Activated CD8-positive, alpha-beta T cell treated with anti-CD3 and anti-CD28 coated beads for 36 hours (primary cell): ENCODE measurements around the gene ZNF445. TPM values are rescaled to one million over a fixed set of nuclear protein-coding genes. Genes with fewer than 3 reads are reported as not detected.
"Not testable (repeated sequence)": the region's sequence is repeated elsewhere in the genome, so short reads cannot be mapped to it uniquely, and the experiment has no call there.

Experiments
- ATAC-seq: fragments of 200-7000 bp; cut with Tn5 transposase; one replicate; pipeline ENCODE4 v1.10.0; 2021; ENCODE audit warnings: mild to moderate bottlenecking, moderate library complexity
- CTCF ChIA-PET: fragments of 350-600 bp; sonication (Branson Sonifier 250); formaldehyde crosslinking; loops from one replicate; lab custom pipeline; 2021; ENCODE audit warnings: antibody characterized with exemption; lab: Charles Lee
- POLR2A ChIA-PET: fragments of 350-600 bp; sonication (Branson Sonifier 250); formaldehyde crosslinking; loops from one replicate; lab custom pipeline; 2021; ENCODE audit warnings: antibody characterized with exemption; lab: Charles Lee
- DNase-seq: peaks from one replicate; pipeline ENCODE4 v3.0.0-alpha.2; 2020
- H3K27ac Mint-ChIP-seq: one replicate; pipeline ENCODE4 v1.8.0; 2021; ENCODE audit warnings: mild to moderate bottlenecking, mixed read lengths
- H3K27me3 Mint-ChIP-seq: one replicate; pipeline ENCODE4 v1.8.0; 2021; ENCODE audit warnings: mixed read lengths
- H3K36me3 Mint-ChIP-seq: one replicate; pipeline ENCODE4 v1.8.0; 2021; ENCODE audit warnings: low read depth, mixed read lengths
- H3K4me1 Mint-ChIP-seq: one replicate; pipeline ENCODE4 v1.8.0; 2021; ENCODE audit warnings: low read depth, mixed read lengths
- H3K4me3 Mint-ChIP-seq: one replicate; pipeline ENCODE4 v1.8.0; 2021; ENCODE audit warnings: mild to moderate bottlenecking, moderate library complexity, mixed read lengths
- H3K9me3 Mint-ChIP-seq: one replicate; pipeline ENCODE4 v1.8.0; 2021; ENCODE audit warnings: mixed read lengths
- intact Hi-C: fragments of 100-400 bp; cut with micrococcal nuclease; formaldehyde crosslinking; loops from one replicate; pipeline ENCODE4 v1.10.0; 2022
- total RNA-seq, 2 experiments: library from RNA; stranded (reverse); gene quantifications; one replicate each; pipeline ENCODE4 v1.2.3, GENCODE V29; 2021
- TF ChIP-seq, protein P1 (sequence below): fragments of 200-600 bp; IDR thresholded peaks from one replicate; pipeline ENCODE4 v1.8.0; 2022; ENCODE audit warnings: antibody characterized with exemption, mild to moderate bottlenecking

ZNF445 gene
- total RNA-seq, 2 experiments from 2014 or later = 16.3 to 18.4 TPM

GRCh38 chr3:44506961-44507360 lies 29.5 kb upstream of the ZNF445 start:
- DNase-seq = no peak
- TF ChIP-seq, protein P1, sequence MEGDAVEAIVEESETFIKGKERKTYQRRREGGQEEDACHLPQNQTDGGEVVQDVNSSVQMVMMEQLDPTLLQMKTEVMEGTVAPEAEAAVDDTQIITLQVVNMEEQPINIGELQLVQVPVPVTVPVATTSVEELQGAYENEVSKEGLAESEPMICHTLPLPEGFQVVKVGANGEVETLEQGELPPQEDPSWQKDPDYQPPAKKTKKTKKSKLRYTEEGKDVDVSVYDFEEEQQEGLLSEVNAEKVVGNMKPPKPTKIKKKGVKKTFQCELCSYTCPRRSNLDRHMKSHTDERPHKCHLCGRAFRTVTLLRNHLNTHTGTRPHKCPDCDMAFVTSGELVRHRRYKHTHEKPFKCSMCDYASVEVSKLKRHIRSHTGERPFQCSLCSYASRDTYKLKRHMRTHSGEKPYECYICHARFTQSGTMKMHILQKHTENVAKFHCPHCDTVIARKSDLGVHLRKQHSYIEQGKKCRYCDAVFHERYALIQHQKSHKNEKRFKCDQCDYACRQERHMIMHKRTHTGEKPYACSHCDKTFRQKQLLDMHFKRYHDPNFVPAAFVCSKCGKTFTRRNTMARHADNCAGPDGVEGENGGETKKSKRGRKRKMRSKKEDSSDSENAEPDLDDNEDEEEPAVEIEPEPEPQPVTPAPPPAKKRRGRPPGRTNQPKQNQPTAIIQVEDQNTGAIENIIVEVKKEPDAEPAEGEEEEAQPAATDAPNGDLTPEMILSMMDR = no peak
- peaks cover 40% of the 10 kb centered on the region for H3K36me3 Mint-ChIP-seq
- intact Hi-C loops = no loop called here
- ChIA-PET POLR2A (no interaction called here), CTCF (no interaction called here)
- H3K4me3 Mint-ChIP-seq = no peak overlapping the region
- ATAC-seq = no peak
- peaks cover 15% of the 10 kb centered on the region for H3K9me3 Mint-ChIP-seq
- H3K27me3 Mint-ChIP-seq = no peaks in the 10 kb centered on the region
- H3K4me1 Mint-ChIP-seq = peaks cover 29% of the 10 kb centered on the region
- H3K27ac Mint-ChIP-seq = no peak overlapping the region

DNA sequence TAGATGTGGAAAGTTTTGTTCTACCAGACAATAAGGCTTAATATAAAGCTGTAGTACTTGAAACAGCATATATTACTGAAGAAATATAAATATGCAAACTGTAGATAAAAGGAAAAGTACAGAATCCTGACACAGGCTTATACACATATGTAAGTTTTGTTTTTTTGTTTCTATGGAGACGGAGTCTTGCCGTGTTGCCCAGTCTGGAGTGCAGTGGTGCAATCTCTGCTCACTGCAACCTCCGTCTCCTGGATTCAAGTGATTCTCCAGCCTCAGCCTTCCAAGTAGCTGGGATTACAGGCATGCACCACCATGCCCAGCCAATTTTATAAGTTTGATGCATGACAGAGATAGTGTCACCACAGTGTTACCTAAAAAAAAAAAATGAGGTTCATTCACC lies 29.1 kb upstream of the ZNF445 start:
- H3K27me3 Mint-ChIP-seq = no peaks in the 10 kb centered on the region
- intact Hi-C loops = no loop called here
- CTCF ChIA-PET = no interaction called here
- H3K36me3 Mint-ChIP-seq = peaks cover 44% of the 10 kb centered on the region
- no peak overlapping the region for H3K27ac Mint-ChIP-seq
- DNase-seq (no peak), ATAC-seq (no peak)
- peaks cover 19% of the 10 kb centered on the region for H3K9me3 Mint-ChIP-seq
- peaks cover 25% of the 10 kb centered on the region for H3K4me1 Mint-ChIP-seq
- POLR2A ChIA-PET = no interaction called here
- TF ChIP-seq, protein P1 = no peak
- no peak overlapping the region for H3K4me3 Mint-ChIP-seq

- Mint-ChIP-seq H3K9me3 (peaks cover 36% of the 10 kb centered on the region), H3K4me1 (peaks cover 21% of the 10 kb centered on the region), H3K36me3 (peaks cover 64% of the 10 kb centered on the region), H3K27me3 (no peaks in the 10 kb centered on the region), H3K27ac (no peak overlapping the region), H3K4me3 (no peak overlapping the region)
- TF ChIP-seq, protein P1 = no peak
- CTCF ChIA-PET = no interaction called here
- POLR2A ChIA-PET = no interaction called here
- no peak for ATAC-seq
- intact Hi-C loops = no loop called here
- DNase-seq = no peak
Measured at GRCh38 chr3:44504566-44504965, 27.1 kb upstream of the ZNF445 start.

- H3K27me3 Mint-ChIP-seq, ATAC-seq: not testable (repeated sequence)
- peaks cover 76% of the 10 kb centered on the region for H3K36me3 Mint-ChIP-seq
Measured at GRCh38 chr3:44503178-44503577, 25.7 kb upstream of the ZNF445 start.

DNA sequence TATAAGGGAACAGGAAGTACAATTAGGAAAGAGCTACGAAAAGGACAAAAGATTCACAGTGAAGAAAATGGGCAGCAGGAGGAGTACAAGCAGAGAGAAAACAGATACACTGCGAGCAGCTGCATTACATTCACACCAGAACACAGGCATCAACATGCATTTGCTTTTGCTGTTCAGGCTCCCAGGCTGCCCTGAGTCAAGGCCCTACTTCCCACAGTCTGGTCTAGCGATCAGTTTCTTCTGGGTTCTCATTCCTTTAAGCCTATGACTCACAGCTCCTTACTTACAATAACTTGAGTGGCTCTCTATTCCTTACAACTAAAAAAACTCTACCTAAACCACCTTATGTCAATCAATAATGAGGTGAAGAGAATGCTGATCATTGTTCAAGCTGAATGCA lies 24.5 kb upstream of the ZNF445 start:
- ChIA-PET POLR2A (no interaction called here), CTCF (interaction anchor here (1.2 kb wide), 1 partner anchor 145 kb away, joined by 3 read pairs; no protein-coding TSS in a partner anchor)
- TF ChIP-seq, protein P1 = no peak
- Mint-ChIP-seq H3K36me3 (peaks cover 86% of the 10 kb centered on the region), H3K27ac (no peak overlapping the region), H3K4me1 (peaks cover 7% of the 10 kb centered on the region), H3K27me3 (no peaks in the 10 kb centered on the region), H3K9me3 (peaks cover 56% of the 10 kb centered on the region), H3K4me3 (no peak overlapping the region)
- intact Hi-C loops = no loop called here
- ATAC-seq = no peak
- no peak for DNase-seq

More at GRCh38 chr3:44503178-44503577, 25.7 kb upstream of the ZNF445 start:
- CTCF ChIA-PET, H3K27ac Mint-ChIP-seq, intact Hi-C loops, POLR2A ChIA-PET, DNase-seq, H3K4me3 Mint-ChIP-seq: not testable (repeated sequence)
- Mint-ChIP-seq H3K4me1 (peaks cover 12% of the 10 kb centered on the region), H3K9me3 (peaks cover 49% of the 10 kb centered on the region)

- intact Hi-C loops, H3K4me3 Mint-ChIP-seq, H3K27ac Mint-ChIP-seq, H3K4me1 Mint-ChIP-seq, H3K27me3 Mint-ChIP-seq, ATAC-seq, CTCF ChIA-PET, DNase-seq, POLR2A ChIA-PET: not testable (repeated sequence)
- Mint-ChIP-seq H3K9me3 (peaks cover 56% of the 10 kb centered on the region), H3K36me3 (peaks cover 82% of the 10 kb centered on the region)
Measured at GRCh38 chr3:44499899-44500168, 22.4 kb upstream of the ZNF445 start.
